Esophagus (tissue), 2 donors: ENCODE measurements around the gene CATSPERD. TPM values are rescaled to one million over a fixed set of nuclear protein-coding genes. Genes with fewer than 3 reads are reported as not detected.

Experiments
- H3K27ac ChIP-seq, 2 donors: one replicate each; pipeline ENCODE4 v1.5.1; 2013; ENCODE audit warnings: low read depth in 2 of 2, mild to moderate bottlenecking in 2 of 2, inconsistent platforms in 1 of 2, low read length in 1 of 2, moderate library complexity in 1 of 2
- H3K27me3 ChIP-seq, 2 donors: one replicate each; pipeline ENCODE4 v1.6.1; 2013; ENCODE audit warnings: low read length in 2 of 2, control low read depth in 1 of 2, mild to moderate bottlenecking in 1 of 2; ENCODE audit not compliant: insufficient read depth in 2 of 2, control insufficient read depth in 1 of 2
- H3K36me3 ChIP-seq, 2 donors: one replicate each; pipeline ENCODE4 v1.6.1; 2013; ENCODE audit warnings: low read length in 1 of 2; ENCODE audit not compliant: control insufficient read depth in 2 of 2, insufficient read depth in 2 of 2
- H3K4me1 ChIP-seq, 2 donors: one replicate each; pipeline ENCODE4 v1.6.1; 2013; ENCODE audit warnings: low read length in 1 of 2; ENCODE audit not compliant: control insufficient read depth in 2 of 2, insufficient read depth in 2 of 2
- H3K4me3 ChIP-seq, 2 donors: one replicate each; pipeline ENCODE4 v1.5.1; 2013; ENCODE audit warnings: low read length in 2 of 2, mild to moderate bottlenecking in 2 of 2, low read depth in 1 of 2, moderate library complexity in 1 of 2
- H3K9me3 ChIP-seq, 2 donors: one replicate each; pipeline ENCODE4 v1.6.1; 2013; ENCODE audit warnings: mild to moderate bottlenecking in 2 of 2, low read depth in 1 of 2, low read length in 1 of 2, moderate library complexity in 1 of 2; ENCODE audit not compliant: control insufficient read depth in 2 of 2, insufficient read depth in 1 of 2
- WGBS, 2 donors: extraction: QIAGEN DNeasy Blood & Tissue Kit; methylation state at CpG; one replicate each; pipeline ENCODE4 v1.1.7; 2013; 5-methylcytosine and 5-hydroxymethylcytosine counted together
- polyA plus RNA-seq, 2 donors: library from polyadenylated mRNA; stranded (reverse); fragments of 200-250 nt; gene quantifications; one replicate each; pipeline ENCODE4 v1.2.3, GENCODE V29; 2013
- donor health status: healthy with polysubstance abuse.
- donor health status: Bipolar disorder and iron deficiency.

The CATSPERD gene
- polyA plus RNA-seq, 2 donors = not detected

DNA sequence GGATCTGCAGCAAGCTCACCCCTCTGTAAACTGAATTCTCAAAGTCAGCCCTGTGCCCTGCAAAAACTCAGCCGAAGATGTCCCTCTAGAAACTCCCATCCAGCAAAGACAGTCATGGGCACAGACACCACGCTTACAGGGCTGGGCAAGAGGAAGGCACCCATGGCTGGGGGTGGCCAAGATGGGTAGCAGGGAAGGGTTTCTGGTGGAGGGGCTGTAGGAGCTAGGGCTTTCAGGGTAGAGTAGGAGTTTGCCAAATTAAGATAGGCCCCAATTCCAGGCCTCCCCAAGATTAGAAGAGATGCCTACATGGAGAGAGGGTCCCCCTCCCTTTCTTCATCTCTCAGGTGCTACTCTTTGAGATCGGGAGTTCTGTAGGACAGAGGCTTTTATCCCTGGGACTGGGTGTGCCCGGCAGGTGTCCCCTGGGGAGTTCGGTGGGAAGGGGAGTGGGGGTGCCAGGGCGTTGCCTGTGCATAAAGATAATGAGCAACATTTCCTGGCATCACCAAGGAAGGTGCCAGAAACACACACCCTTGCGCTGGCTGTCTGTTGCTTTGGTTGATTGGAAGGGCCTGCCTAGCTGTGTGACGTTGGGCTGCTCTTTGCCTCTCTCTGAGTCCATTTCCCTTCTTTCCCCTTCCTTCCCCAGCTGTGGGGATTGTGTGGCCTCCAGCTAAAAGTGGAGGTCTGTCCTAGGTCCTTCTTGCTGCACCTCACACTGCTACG, 93.8 kb downstream of the CATSPERD start:
- Histone ChIP-seq H3K36me3 (no peaks in the 10 kb centered on the region), H3K27ac (no peak overlapping the region), H3K27me3 (no peaks in the 10 kb centered on the region), H3K9me3 (peaks cover 0 to 3% of the 10 kb centered on the region in 2 donors), H3K4me1 (no peaks in the 10 kb centered on the region), H3K4me3 (no peak overlapping the region)
- 64 to 67% methylated on average over 9 of the region's 9 CpGs for WGBS, 2 donors

DNA sequence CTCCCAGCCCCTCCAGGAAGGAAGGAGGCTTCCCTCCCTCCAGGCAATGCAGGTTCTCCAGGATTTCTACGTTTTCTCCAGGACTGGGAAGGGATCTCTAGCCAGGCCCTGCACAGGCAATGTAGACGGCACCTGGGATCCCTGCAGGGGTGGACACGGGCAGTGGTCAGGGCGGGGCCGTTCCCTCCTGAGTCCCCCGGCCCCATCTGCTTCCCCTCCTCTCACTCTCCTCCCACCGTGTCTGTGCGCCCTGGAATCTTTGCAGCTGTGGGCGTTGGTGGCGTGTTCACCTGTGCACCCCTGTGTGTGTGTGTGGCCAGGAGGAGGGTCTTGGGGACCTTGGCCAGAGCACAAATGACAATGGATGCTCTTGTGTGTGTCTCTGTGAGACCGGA, 94.4 kb downstream of the CATSPERD start:
- peak overlapping the region in 1 of 2 donors; percentile 57 for H3K27ac ChIP-seq
- 50 to 67% methylated on average over 11 of the region's 11 CpGs for WGBS, 2 donors
- no peaks in the 10 kb centered on the region for H3K27me3 ChIP-seq
- H3K36me3 ChIP-seq = no peaks in the 10 kb centered on the region
- H3K4me1 ChIP-seq = no peaks in the 10 kb centered on the region
- H3K4me3 ChIP-seq = no peak overlapping the region
- peaks cover 0 to 3% of the 10 kb centered on the region in 2 donors for H3K9me3 ChIP-seq

DNA sequence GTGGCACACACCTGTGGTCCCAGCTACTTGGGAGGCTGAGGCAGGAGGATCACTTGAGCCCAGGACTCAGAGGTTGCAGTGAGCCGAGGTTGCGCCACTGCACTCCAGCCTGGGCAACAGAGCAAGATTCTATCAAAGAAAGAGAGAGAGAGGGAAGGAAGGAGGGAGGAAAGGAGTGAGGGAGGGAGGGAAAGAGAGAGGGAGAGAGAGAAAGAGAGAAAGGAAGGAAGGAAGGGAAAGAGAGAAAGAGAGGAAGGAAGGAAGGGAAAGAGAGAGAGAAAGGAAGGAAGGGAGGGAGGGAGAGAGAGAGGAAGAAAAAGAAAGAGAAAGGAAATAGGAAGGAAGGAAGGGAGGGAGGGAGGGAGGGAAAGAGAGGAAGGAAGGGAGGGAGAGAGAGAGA, 96.8 kb downstream of the CATSPERD start:
- Histone ChIP-seq H3K36me3 (no peaks in the 10 kb centered on the region), H3K4me1 (peaks cover 0 to under 1% of the 10 kb centered on the region in 2 donors), H3K27ac (no peak overlapping the region), H3K9me3 (peaks cover 0 to 3% of the 10 kb centered on the region in 2 donors), H3K4me3 (no peak overlapping the region), H3K27me3 (no peaks in the 10 kb centered on the region)
- WGBS, 2 donors = 90 to 93% methylated on average over 2 of the region's 2 CpGs

DNA sequence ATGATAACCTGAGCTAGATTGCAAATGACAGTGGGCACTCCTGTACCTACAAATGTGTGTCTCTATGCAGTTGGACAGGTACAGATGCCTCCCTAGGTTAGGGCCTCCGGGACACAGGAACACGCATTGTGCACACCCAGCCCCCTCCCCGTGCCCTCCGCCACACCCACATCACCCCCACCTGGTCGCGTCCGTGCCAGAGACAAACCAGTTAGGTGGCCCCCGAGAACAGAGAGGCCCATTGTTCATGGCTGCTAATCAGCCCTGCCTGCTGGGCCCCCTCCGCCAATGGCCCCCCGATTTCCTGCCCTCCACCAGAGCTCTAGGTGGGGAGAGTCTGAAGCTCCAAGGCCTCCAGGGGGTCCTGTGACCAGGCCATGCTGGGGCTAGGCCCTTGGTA, 98.2 kb downstream of the CATSPERD start:
- peaks cover 0 to 4% of the 10 kb centered on the region in 2 donors for H3K4me1 ChIP-seq
- WGBS, 2 donors = 51 to 60% methylated on average over 5 to 10 of the region's 10 CpGs
- no peak overlapping the region for H3K27ac ChIP-seq
- no peak overlapping the region for H3K4me3 ChIP-seq
- no peaks in the 10 kb centered on the region for H3K36me3 ChIP-seq
- H3K27me3 ChIP-seq = no peaks in the 10 kb centered on the region
- peaks cover 0 to 3% of the 10 kb centered on the region in 2 donors for H3K9me3 ChIP-seq

DNA sequence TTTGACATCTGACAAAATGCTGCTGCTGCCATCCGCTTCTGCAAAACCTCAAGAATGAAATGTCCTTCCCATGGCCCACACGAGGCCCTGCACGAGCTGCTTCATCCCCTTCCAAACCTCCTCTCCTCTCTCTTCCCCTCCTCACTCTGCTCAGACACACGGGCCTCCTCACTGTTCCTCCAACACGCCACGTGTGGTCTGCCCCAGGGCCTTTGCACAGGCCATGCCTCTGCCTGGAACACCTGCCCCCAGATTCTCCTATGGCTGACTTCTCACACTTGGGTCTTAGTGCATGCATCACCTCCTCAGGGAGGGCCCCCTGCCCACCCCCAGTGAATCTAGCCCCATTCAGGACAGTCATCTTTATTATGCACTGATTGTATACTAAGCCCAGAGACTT, 100.3 kb downstream of the CATSPERD start:
- H3K36me3 ChIP-seq = peaks cover 0 to 4% of the 10 kb centered on the region in 2 donors
- no peak overlapping the region for H3K4me3 ChIP-seq
- WGBS, 2 donors = 52 to 55% methylated on average over 6 of the region's 6 CpGs
- H3K4me1 ChIP-seq = peaks cover 0 to 4% of the 10 kb centered on the region in 2 donors
- no peak overlapping the region for H3K27ac ChIP-seq
- H3K9me3 ChIP-seq = peaks cover 0 to 3% of the 10 kb centered on the region in 2 donors
- no peaks in the 10 kb centered on the region for H3K27me3 ChIP-seq

DNA sequence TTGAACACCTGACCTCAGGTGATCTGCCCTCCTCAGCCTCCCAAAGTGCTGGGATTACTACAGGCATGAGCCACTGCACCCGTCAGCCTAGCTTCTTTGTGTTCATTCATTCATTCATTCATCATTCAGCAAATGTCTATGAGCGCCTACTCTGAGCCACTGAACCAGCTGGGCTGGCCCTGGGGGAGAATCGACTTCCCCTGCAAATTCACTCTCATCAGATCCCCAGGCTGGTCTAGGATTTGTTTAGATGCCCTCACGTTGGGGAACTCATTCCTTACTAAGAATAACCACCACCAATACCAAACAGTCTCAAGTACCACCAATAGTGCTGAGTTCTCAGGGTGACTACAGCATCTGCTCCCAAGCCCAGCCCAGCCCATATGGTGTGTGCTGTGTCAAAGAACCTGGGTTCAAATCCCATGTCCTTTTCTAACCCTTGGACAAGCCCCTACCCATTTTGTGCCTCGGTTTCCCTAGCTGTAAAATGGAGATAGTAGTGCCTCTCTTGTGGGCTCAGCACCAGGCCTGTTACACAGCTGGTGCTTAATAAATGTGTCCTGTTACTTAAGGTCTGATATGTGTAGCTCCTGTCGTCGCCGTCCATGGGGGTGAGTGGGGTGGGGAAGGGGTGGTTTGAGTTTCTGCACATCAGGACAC, 101.2 kb downstream of the CATSPERD start:
- H3K27me3 ChIP-seq = no peaks in the 10 kb centered on the region
- H3K4me1 ChIP-seq = peaks cover 0 to 4% of the 10 kb centered on the region in 2 donors
- H3K27ac ChIP-seq = no peak overlapping the region
- no peak overlapping the region for H3K4me3 ChIP-seq
- whole genome bisulfite sequencing, 2 donors = 45 to 48% methylated on average over 8 of the region's 8 CpGs
- peaks cover 0 to 4% of the 10 kb centered on the region in 2 donors for H3K36me3 ChIP-seq
- H3K9me3 ChIP-seq = peaks cover 0 to 3% of the 10 kb centered on the region in 2 donors

GRCh38 chr19:5822181-5822844, 101.9 kb downstream of the CATSPERD start:
- no peak overlapping the region for H3K27ac ChIP-seq
- 26 to 32% methylated on average over 29 to 30 of the region's 30 CpGs for WGBS, 2 donors
- H3K9me3 ChIP-seq = peaks cover 0 to 3% of the 10 kb centered on the region in 2 donors
- H3K36me3 ChIP-seq = peaks cover 0 to 4% of the 10 kb centered on the region in 2 donors
- H3K4me1 ChIP-seq = peaks cover 0 to 4% of the 10 kb centered on the region in 2 donors
- H3K4me3 ChIP-seq = no peak overlapping the region
- no peaks in the 10 kb centered on the region for H3K27me3 ChIP-seq

- H3K4me3 ChIP-seq = no peak overlapping the region
- H3K27me3 ChIP-seq = no peaks in the 10 kb centered on the region
- peaks cover 4 to 11% of the 10 kb centered on the region in 2 donors for H3K4me1 ChIP-seq
- no peaks in the 10 kb centered on the region for H3K9me3 ChIP-seq
- H3K36me3 ChIP-seq = peaks cover 0 to 6% of the 10 kb centered on the region in 2 donors
- WGBS, 2 donors = 79 to 84% methylated on average over 30 of the region's 30 CpGs
- no peak overlapping the region for H3K27ac ChIP-seq
These were observed 103.3 kb downstream of the CATSPERD start for GRCh38 chr19:5823579-5824281.

DNA sequence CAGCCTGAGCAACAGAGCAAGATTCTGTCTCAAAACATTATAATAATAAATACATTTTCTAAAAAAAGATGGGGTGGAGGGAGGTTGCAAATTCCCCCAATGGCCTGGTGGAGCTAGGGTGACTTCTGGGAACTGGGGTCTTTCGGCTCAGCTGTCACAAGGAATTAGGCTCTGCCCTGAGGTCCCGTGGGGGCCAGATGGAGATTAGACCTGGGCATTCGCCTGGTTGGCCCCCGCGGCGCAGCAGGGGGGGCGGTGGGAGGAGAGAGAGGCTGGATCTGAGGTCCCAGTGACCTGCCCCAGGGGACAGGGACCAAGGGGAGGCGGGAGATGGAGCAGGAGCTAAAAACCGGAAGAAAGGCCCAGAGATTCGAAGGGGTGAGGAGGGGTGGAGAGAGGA, 104.3 kb downstream of the CATSPERD start:
- 84 to 87% methylated on average over 10 of the region's 10 CpGs for WGBS, 2 donors
- H3K9me3 ChIP-seq = no peaks in the 10 kb centered on the region
- peaks cover 0 to 7% of the 10 kb centered on the region in 2 donors for H3K36me3 ChIP-seq
- peaks cover 4 to 12% of the 10 kb centered on the region in 2 donors for H3K4me1 ChIP-seq
- H3K27ac ChIP-seq = no peak overlapping the region
- no peaks in the 10 kb centered on the region for H3K27me3 ChIP-seq
- H3K4me3 ChIP-seq = no peak overlapping the region
